Right lobe of liver (tissue), 6 donors: ENCODE measurements around the gene GSTO2. TPM values are rescaled to one million over a fixed set of nuclear protein-coding genes. Genes with fewer than 3 reads are reported as not detected.

ENCODE experiments used
- ATAC-seq, 4 donors: fragments of 200-7000 bp; cut with Tn5 transposase; one replicate each; pipeline ENCODE4 v1.9.1; 2020; ENCODE audit warnings: mild to moderate bottlenecking in 4 of 4, moderate library complexity in 4 of 4
- DNase-seq, 3 donors: peaks; one replicate each; pipeline ENCODE4 v3.0.0-alpha.2; 2020
- H3K27ac ChIP-seq, 3 donors: fragments of 200-600 bp; one replicate each; pipeline ENCODE4 v1.8.0; 2022
- H3K27me3 ChIP-seq, 2 donors: fragments of 200-600 bp; one replicate each; pipeline ENCODE4 v1.8.0; 2022
- H3K36me3 ChIP-seq, 4 donors: fragments of 200-600 bp; sonication (generic) in 1 of 4; one replicate each; pipeline versions ENCODE4 v1.5.1 to v1.8.0; 2017 to 2022; ENCODE audit warnings: control low read depth in 1 of 4
- H3K4me1 ChIP-seq, 4 donors: fragments of 200-600 bp; sonication (generic) in 1 of 4; one replicate each; pipeline versions ENCODE4 v1.5.1 to v1.8.0; 2017 to 2022; ENCODE audit warnings: control low read depth in 1 of 4
- H3K4me3 ChIP-seq, 3 donors: fragments of 200-600 bp; one replicate each; pipeline ENCODE4 v1.8.0; 2022
- H3K9me3 ChIP-seq, 4 donors: fragments of 200-600 bp; sonication (generic) in 1 of 4; one replicate each; pipeline versions ENCODE4 v1.5.1 to v1.8.0; 2017 to 2022; ENCODE audit warnings: control low read depth in 1 of 4
- POLR2A ChIP-seq: fragments of 450-650 bp; IDR thresholded peaks from one replicate; pipeline ENCODE4 v1.6.1; 2017; ENCODE audit warnings: antibody characterized with exemption, mild to moderate bottlenecking
- WGBS: methylation state at CpG from one replicate; pipeline ENCODE4 v1.1.6; 2018; ENCODE audit warnings: low coverage, low lambda C conversion rate; ENCODE audit not compliant: insufficient coverage; ENCODE audit errors: missing lambda C conversion rate; 5-methylcytosine and 5-hydroxymethylcytosine counted together
- intact Hi-C, 2 donors: fragments of 100-400 bp; cut with DNase I; formaldehyde crosslinking; loops; one replicate each; pipeline versions ENCODE4 v1.11.2 to v1.14.1; 2022
- total RNA-seq, 6 experiments: library from RNA; depleted of rRNA in 2 of 6; stranded (reverse); fragments of >200 nt in 2 of 6; fragmentation: NEBNext Ultra II Directional in 3 of 6; extraction: Animal tissue kit (Norgen Biotek cat#: 25700) in 3 of 6; gene quantifications; one replicate each; pipeline versions ENCODE4 v1.1.0 to v1.2.4, GENCODE V29; 2016 to 2023
- TF ChIP-seq, protein P1 (sequence below), 4 donors: fragments of 200-600 bp in 3 of 4; fragments of 450-650 bp in 1 of 4; IDR thresholded peaks; one replicate each; pipeline versions ENCODE4 v1.5.1 to v1.8.0; 2016 to 2022; ENCODE audit warnings: antibody characterized with exemption in 4 of 4, mild to moderate bottlenecking in 2 of 4
- donor health status: DM: no; HTN: yes; CAD: no.
- donor health status: DM: no; HTN: no; CAD: no.
- donor health status: DM: no; HTN: no; CAD: no.
- donor health status: DM: no; HTN: yes; CAD: no.
- donor health status: DM: no; HTN: yes; CAD: no.

The GSTO2 gene
- total RNA-seq, 6 experiments from 2014 or later: 1.4 to 5.3 (median 2.8) TPM

DNA sequence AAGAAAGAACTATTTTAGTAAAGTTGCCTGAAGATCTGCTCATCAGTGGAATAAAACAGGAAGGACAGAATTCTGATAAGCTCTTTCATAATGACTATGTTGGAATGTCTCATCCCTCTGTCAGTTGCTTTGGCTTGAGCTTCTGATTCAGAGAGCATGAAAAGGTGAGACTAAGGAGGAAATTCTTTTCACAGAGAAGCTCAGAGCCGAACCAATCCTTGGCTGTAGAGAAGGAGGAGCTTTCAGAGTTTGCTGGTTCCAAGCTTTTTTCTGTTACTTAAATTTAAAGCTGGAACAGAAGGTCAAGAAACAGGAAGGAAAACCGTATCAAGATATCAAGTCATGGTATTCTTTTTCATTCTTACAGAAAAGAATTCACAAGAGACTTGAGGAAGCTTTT lies 24.0 kb downstream of the GSTO2 start:
- WGBS: 35% methylated on average over 2 of the region's 2 CpGs
- Histone ChIP-seq H3K4me1 (no peaks in the 10 kb centered on the region), H3K27ac (no peak overlapping the region), H3K4me3 (no peak overlapping the region), H3K27me3 (no peaks in the 10 kb centered on the region), H3K9me3 (no peaks in the 10 kb centered on the region), H3K36me3 (no peaks in the 10 kb centered on the region)
- no peak for TF ChIP-seq POLR2A
- TF ChIP-seq, protein P1, sequence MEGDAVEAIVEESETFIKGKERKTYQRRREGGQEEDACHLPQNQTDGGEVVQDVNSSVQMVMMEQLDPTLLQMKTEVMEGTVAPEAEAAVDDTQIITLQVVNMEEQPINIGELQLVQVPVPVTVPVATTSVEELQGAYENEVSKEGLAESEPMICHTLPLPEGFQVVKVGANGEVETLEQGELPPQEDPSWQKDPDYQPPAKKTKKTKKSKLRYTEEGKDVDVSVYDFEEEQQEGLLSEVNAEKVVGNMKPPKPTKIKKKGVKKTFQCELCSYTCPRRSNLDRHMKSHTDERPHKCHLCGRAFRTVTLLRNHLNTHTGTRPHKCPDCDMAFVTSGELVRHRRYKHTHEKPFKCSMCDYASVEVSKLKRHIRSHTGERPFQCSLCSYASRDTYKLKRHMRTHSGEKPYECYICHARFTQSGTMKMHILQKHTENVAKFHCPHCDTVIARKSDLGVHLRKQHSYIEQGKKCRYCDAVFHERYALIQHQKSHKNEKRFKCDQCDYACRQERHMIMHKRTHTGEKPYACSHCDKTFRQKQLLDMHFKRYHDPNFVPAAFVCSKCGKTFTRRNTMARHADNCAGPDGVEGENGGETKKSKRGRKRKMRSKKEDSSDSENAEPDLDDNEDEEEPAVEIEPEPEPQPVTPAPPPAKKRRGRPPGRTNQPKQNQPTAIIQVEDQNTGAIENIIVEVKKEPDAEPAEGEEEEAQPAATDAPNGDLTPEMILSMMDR (IDR thresholded peaks at IDR 0.05): no peak
- intact Hi-C loops: no loop called here
- DNase-seq (no peak), ATAC-seq (peak in 2 of 4 donors; percentile 31 to 36)

DNA sequence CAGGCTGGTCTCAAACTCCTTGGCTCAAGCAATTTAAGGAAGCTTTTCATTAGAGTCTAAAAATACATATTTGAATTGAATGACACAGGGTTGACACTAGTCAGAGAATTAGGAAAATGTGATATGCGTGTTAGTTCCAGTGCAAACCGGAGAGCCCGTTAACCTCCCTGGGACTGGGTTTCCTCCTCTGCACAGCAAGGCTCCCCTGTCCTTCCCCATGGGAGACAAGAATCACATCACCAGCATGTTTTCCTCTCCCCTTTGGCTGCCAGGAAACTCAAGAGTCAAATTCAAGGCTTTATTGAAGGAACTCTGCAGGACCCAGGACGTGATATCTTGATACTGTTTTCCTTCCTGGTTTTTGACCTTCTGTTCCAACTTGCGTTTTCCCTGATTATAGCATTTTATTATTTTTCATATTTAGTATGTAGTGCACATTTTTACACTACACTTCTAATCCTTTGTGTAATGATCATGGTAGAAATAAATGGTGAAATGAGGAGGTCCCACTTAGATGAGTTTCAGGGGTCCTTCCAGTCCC lies 24.9 kb downstream of the GSTO2 start:
- WGBS: 71% methylated on average over 5 of the region's 5 CpGs
- no peaks in the 10 kb centered on the region for H3K9me3 ChIP-seq
- H3K27ac ChIP-seq: peak overlapping the region in 1 of 3 donors; percentile 3
- H3K4me1 ChIP-seq: no peaks in the 10 kb centered on the region
- TF ChIP-seq, protein P1 (IDR thresholded peaks at IDR 0.05): no peak
- TF ChIP-seq POLR2A: no peak
- H3K27me3 ChIP-seq: no peaks in the 10 kb centered on the region
- ATAC-seq: peak; percentile 14 to 66 (median 28)
- H3K36me3 ChIP-seq: no peaks in the 10 kb centered on the region
- no peak for DNase-seq
- H3K4me3 ChIP-seq: no peak overlapping the region
- intact Hi-C loops: no loop called here

- no peaks in the 10 kb centered on the region for H3K36me3 ChIP-seq
- H3K27me3 ChIP-seq: no peaks in the 10 kb centered on the region
- peaks cover 0 to 9% (median 0%) of the 10 kb centered on the region in 4 donors for H3K4me1 ChIP-seq
- no peak for ATAC-seq
- no peaks in the 10 kb centered on the region for H3K9me3 ChIP-seq
- DNase-seq: no peak
- no peak overlapping the region for H3K4me3 ChIP-seq
- intact Hi-C loops: no loop called here
- H3K27ac ChIP-seq: peak overlapping the region in 2 of 3 donors; percentile 83
- TF ChIP-seq, protein P1 (IDR thresholded peaks at IDR 0.05): no peak
- TF ChIP-seq POLR2A: no peak
- WGBS: 93% methylated on average over 3 of the region's 10 CpGs
Measured at GRCh38 chr10:104296687-104297436, 27.9 kb downstream of the GSTO2 start.

GRCh38 chr10:104297697-104298660 lies 29.0 kb downstream of the GSTO2 start:
- no peaks in the 10 kb centered on the region for H3K9me3 ChIP-seq
- intact Hi-C loops: no loop called here
- DNase-seq: no peak
- H3K4me1 ChIP-seq: peaks cover 0 to 9% (median 0%) of the 10 kb centered on the region in 4 donors
- H3K27me3 ChIP-seq: no peaks in the 10 kb centered on the region
- WGBS: 56% methylated on average over 10 of the region's 17 CpGs
- no peaks in the 10 kb centered on the region for H3K36me3 ChIP-seq
- no peak for ATAC-seq
- TF ChIP-seq, protein P1 (IDR thresholded peaks at IDR 0.05): peak in 3 of 4 donors; percentile 13 to 19 (median 16)
- no peak for TF ChIP-seq POLR2A
- H3K4me3 ChIP-seq: no peak overlapping the region
- H3K27ac ChIP-seq: peak overlapping the region; percentile 59 to 83 (median 83)
